K562 (cell line): ENCODE results near the gene AKT2. TPM values are rescaled to one million over a fixed set of nuclear protein-coding genes. Genes with fewer than 3 reads are reported as not detected.
A peak's percentile ranks its signal among the peaks of the same experiment; 100 is the strongest.

Source experiments
- E2F6 ChIP-seq, 2 experiments: IDR thresholded peaks; 2 replicates each; pipeline ENCODE4 v1.6.1; 2011; ENCODE audit warnings: borderline replicate concordance in 1 of 2, control low read depth in 1 of 2, low read depth in 1 of 2, low read length in 1 of 2, mild to moderate bottlenecking in 1 of 2, mixed read lengths in 1 of 2, moderate library complexity in 1 of 2; ENCODE audit not compliant: insufficient read depth in 1 of 2, insufficient read length in 1 of 2, poor library complexity in 1 of 2, severe bottlenecking in 1 of 2; ENCODE audit errors: extremely low read depth in 1 of 2
- EP300 ChIP-seq: IDR thresholded peaks from 2 replicates; pipeline ENCODE4 v1.6.1; 2012; ENCODE audit warnings: low read length, improper control_type of control experiment
- FOXP4 ChIP-seq: sonication (generic); formaldehyde crosslinking; IDR thresholded peaks from 2 replicates; pipeline ENCODE4 v1.8.0; 2022; ENCODE audit warnings: mild to moderate bottlenecking, missing genetic modification reagents, borderline replicate concordance
- GABPB2 ChIP-seq: fragments of 250-450 bp; sonication (Bioruptor Pico); conservative IDR thresholded peaks from 2 replicates; pipeline ENCODE4 v1.5.1; 2021; ENCODE audit warnings: mild to moderate bottlenecking
- HMG20A ChIP-seq: fragments of 450-650 bp; formaldehyde crosslinking; conservative IDR thresholded peaks from 2 replicates; pipeline ENCODE4 v1.4.0; 2020; ENCODE audit warnings: mild to moderate bottlenecking, mixed read lengths
- HNRNPH1 ChIP-seq: fragments of 200-400 bp; formaldehyde crosslinking; optimal IDR thresholded peaks from 2 replicates; pipeline ENCODE3; 2017; ENCODE audit warnings: low read depth, mild to moderate bottlenecking, low read length, moderate library complexity
- KDM2B ChIP-seq: fragments of 250-450 bp; sonication (Bioruptor Pico); IDR thresholded peaks from 2 replicates; pipeline ENCODE4 v1.8.0; 2021; ENCODE audit warnings: mild to moderate bottlenecking, moderate library complexity
- L3MBTL2 ChIP-seq: fragments of 450-650 bp; IDR thresholded peaks from 2 replicates; pipeline ENCODE4 v1.6.1; 2016; ENCODE audit warnings: mild to moderate bottlenecking, moderate library complexity
- MCM7 ChIP-seq, 2 experiments: fragments of 450-650 bp; IDR thresholded peaks; 2 replicates each; pipeline ENCODE4 v1.6.1; 2016 to 2018
- PRMT5 ChIP-seq: sonication (generic); formaldehyde crosslinking; IDR thresholded peaks from 2 replicates; pipeline ENCODE4 v1.5.0; 2020; ENCODE audit warnings: missing genetic modification reagents
- SPI1 ChIP-seq: IDR thresholded peaks from 2 replicates; pipeline ENCODE4 v1.6.1; 2011; ENCODE audit warnings: low read depth, low read length, control low read depth, borderline replicate concordance
- TAF15 ChIP-seq: fragments of 200-400 bp; formaldehyde crosslinking; IDR thresholded peaks from 2 replicates; pipeline ENCODE4 v1.6.1; 2017; ENCODE audit warnings: mild to moderate bottlenecking, low read depth, low read length, moderate library complexity
- ZC3H8 ChIP-seq: fragments of 450-650 bp; IDR thresholded peaks from 2 replicates; pipeline ENCODE4 v1.6.1; 2017
- ZNF133 ChIP-seq: fragments of 250-450 bp; sonication (Bioruptor Pico); IDR thresholded peaks from 2 replicates; pipeline ENCODE4 v1.4.0; 2020; ENCODE audit warnings: mild to moderate bottlenecking
- ZNF408 ChIP-seq: fragments of 250-450 bp; sonication (Bioruptor Pico); IDR thresholded peaks from 2 replicates; pipeline ENCODE4 v1.4.0; 2020; ENCODE audit warnings: low read depth, mild to moderate bottlenecking, moderate library complexity
- polyA plus RNA-seq, 8 experiments: library from polyadenylated mRNA; depleted of rRNA in 4 of 8; stranded (reverse) in 5 of 8; unstranded in 3 of 8; fragments of >200 nt; fragmentation: Nextera tagmentation in 2 of 8; fragmentation: Illumina TruSeq in 1 of 8; extraction: Ambion mirVana in 2 of 8; extraction: Trizol in 1 of 8; gene quantifications; 2 replicates each; pipeline versions ENCODE4 v1.2.1 to v1.2.3, GENCODE V29; 2011 to 2014; ENCODE audit warnings: inconsistent platforms in 1 of 8, missing spikeins in 1 of 8
- total RNA-seq, 7 experiments: library from RNA; depleted of rRNA in 6 of 7; stranded (reverse); fragments of >200 nt in 6 of 7; fragmentation: Illumina TruSeq in 2 of 7; extraction: Trizol in 2 of 7; gene quantifications; 2 replicates each; pipeline versions ENCODE4 v1.2.1 to v1.2.3, GENCODE V29; 2011 to 2021; ENCODE audit warnings: low replicate concordance in 1 of 7
- TF ChIP-seq, protein P1 (sequence below), 2 experiments: fragments of 450-650 bp; IDR thresholded peaks; 2 replicates each; pipeline ENCODE4 v1.6.1; 2016; ENCODE audit warnings: mild to moderate bottlenecking in 2 of 2, borderline replicate concordance in 1 of 2, low read depth in 1 of 2, moderate library complexity in 1 of 2

AKT2 gene
- total and polyA plus RNA-seq, 9 of the 15 experiments (the other 6 are each of a cell fraction or from before 2014, with no cell fraction given): 1.1 to 132 (median 67.7) TPM

DNA sequence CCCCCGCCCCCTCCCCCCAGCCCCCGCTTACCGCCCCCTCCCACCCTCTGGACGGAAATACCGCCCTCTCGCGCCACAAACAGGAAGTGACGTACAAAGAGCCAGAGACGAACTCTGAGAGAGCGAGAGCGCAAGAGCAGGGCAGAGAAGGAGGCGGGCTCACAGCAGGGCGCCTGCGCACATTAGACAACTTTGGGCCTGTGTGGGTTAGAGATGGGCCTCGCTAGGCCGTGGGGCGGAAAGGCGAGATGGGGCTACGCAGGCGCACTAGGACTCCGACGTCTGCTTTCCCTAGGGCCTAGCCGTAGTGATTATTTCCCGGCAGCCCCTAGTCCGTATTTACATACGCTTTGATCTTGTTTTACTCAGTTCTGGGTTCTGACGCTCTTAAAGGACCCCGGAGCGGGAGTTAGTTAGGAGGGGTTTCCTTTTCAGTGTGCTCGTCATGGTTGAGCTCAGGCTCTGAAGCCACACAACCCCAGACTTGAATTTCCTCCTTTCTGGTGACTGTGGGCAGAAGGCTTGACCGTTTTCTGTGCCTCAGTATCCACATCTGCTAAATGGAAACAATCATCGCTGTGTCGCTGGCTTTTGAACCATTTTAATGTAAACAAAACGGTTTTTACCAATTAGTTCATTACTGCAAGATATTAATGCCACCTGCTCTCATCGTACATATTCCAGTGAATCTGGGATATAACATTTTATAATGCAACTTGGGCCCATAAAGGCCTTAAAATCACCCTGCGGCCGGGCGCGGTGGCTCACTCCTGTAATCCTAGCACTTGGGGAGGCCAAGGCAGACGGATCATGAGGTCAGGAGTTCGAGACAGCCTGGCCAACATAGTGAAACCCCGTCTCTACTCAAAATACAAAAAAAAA, 449 bp upstream of the AKT2 start (continued):
- TF ChIP-seq, protein P1, sequence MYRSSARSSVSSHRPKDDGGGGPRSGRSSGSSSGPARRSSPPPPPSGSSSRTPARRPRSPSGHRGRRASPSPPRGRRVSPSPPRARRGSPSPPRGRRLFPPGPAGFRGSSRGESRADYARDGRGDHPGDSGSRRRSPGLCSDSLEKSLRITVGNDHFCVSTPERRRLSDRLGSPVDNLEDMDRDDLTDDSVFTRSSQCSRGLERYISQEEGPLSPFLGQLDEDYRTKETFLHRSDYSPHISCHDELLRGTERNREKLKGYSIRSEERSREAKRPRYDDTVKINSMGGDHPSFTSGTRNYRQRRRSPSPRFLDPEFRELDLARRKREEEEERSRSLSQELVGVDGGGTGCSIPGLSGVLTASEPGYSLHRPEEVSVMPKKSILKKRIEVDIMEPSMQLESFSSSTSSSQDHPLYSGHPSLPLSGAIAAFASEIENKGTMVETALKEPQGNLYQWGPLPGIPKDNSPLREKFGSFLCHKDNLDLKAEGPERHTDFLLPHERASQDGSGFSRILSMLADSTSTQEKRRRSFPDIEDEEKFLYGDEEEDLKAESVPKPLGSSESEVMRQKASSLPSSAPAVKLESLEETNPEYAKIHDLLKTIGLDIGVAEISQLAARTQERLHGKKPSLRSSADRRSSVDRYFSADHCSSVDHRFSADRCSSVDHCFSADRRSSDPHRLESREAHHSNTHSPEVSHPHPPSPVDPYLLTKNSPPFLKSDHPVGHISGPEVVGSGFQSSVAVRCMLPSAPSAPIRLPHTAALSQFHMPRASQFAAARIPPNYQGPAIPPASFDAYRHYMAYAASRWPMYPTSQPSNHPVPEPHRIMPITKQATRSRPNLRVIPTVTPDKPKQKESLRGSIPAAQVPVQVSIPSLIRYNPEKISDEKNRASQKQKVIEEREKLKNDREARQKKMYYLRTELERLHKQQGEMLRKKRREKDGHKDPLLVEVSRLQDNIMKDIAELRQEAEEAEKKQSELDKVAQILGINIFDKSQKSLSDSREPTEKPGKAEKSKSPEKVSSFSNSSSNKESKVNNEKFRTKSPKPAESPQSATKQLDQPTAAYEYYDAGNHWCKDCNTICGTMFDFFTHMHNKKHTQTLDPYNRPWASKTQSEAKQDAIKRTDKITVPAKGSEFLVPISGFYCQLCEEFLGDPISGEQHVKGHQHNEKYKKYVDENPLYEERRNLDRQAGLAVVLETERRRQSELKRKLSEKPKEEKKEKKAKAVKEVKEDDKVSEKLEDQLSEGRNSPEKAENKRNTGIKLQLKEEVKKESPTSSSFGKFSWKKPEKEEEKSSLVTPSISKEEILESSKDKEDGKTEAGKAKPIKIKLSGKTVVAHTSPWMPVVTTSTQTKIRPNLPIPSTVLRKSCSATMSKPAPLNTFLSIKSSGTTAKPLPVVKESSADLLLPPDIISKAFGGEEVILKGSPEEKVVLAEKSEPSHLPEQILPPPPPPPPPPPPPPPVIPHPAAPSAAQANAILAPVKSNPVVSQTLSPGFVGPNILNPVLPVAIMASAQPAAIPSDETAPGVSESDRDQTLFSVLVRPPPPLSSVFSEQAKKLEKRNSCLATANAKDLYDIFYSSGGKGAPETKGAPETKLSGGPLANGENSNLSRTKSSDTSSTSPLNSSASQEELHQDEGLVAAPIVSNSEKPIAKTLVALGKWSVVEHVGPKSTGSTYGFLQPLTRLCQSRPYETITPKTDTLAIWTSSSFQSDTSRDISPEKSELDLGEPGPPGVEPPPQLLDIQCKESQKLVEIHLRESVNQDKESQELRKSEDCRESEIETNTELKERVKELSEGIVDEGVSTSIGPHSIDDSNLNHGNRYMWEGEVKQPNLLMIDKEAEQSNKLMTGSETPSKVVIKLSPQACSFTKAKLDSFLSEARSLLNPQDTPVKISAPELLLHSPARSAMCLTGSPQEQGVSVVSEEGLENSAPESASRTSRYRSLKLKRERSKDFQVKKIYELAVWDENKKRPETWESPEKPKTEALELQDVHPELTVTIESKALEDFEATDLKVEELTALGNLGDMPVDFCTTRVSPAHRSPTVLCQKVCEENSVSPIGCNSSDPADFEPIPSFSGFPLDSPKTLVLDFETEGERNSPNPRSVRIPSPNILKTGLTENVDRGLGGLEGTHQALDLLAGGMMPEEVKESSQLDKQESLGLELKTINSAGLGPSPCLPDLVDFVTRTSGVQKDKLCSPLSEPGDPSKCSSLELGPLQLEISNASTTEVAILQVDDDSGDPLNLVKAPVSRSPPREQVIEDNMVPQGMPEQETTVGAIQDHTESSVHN (IDR thresholded peaks at IDR 0.05; ENCODE audit: borderline replicate concordance in 1 of 2, low read depth in 1 of 2): no peak
- no peak for TF ChIP-seq PRMT5
- peak; percentile 32; the same call in 1 of the 2 replicates for TF ChIP-seq L3MBTL2
- TF ChIP-seq ZNF133 (CRISPR knock-in tag): no peak
- TF ChIP-seq EP300: peak; percentile 42; the same call in 1 of the 2 replicates
- TF ChIP-seq SPI1: peak; percentile 80; the same call in 1 of the 2 replicates
- TF ChIP-seq GABPB2 (CRISPR knock-in tag): no peak
- TF ChIP-seq HNRNPH1: no peak
- TF ChIP-seq HMG20A: no peak
- no peak for TF ChIP-seq MCM7 (IDR thresholded peaks at IDR 0.05)
- TF ChIP-seq ZC3H8: no peak
- TF ChIP-seq ZNF408: no peak
- TF ChIP-seq KDM2B (CRISPR knock-in tag): no peak
- TF ChIP-seq E2F6 (IDR thresholded peaks at IDR 0.05; ENCODE audit: borderline replicate concordance in 1 of 2, extremely low read depth in 1 of 2, insufficient read depth in 1 of 2, insufficient read length in 1 of 2, low read depth in 1 of 2, low read length in 1 of 2, poor library complexity in 1 of 2, severe bottlenecking in 1 of 2): no peak
- TF ChIP-seq TAF15: no peak
- no peak for TF ChIP-seq FOXP4 (CRISPR knock-in tag)
